NCI-H2196 (cell line): ENCODE measurements around the gene MAML3.

Experiments
- DNase-seq: peaks from one replicate; lab custom pipeline; 2025; ENCODE audit not compliant: unreplicated experiment; lab: John Stamatoyannopoulos, UW

The MAML3 gene

GRCh38 chr4:140048419-140048995 lies 105.5 kb downstream of the MAML3 start:
- no peak for DNase-seq

- DNase-seq = no peak
These were observed 106.2 kb downstream of the MAML3 start for GRCh38 chr4:140047786-140048185.

GRCh38 chr4:140047017-140047640 lies 106.9 kb downstream of the MAML3 start:
- peak; percentile 12 for DNase-seq

- DNase-seq = no peak
These were observed 107.4 kb downstream of the MAML3 start for GRCh38 chr4:140046543-140046942.

GRCh38 chr4:140046016-140046415 lies 108.0 kb downstream of the MAML3 start:
- DNase-seq = no peak

GRCh38 chr4:140044337-140044902 lies 109.6 kb downstream of the MAML3 start:
- DNase-seq = no peak

GRCh38 chr4:140042634-140043033 lies 111.3 kb downstream of the MAML3 start:
- no peak for DNase-seq

- no peak for DNase-seq
These were observed 115.9 kb downstream of the MAML3 start for GRCh38 chr4:140038031-140038533.

GRCh38 chr4:140037353-140038030 lies 116.5 kb downstream of the MAML3 start:
- no peak for DNase-seq

GRCh38 chr4:140031706-140032105 lies 122.3 kb downstream of the MAML3 start:
- DNase-seq = no peak

- no peak for DNase-seq
These were observed 122.9 kb downstream of the MAML3 start for GRCh38 chr4:140031061-140031460.

- no peak for DNase-seq
These were observed 125.1 kb downstream of the MAML3 start for GRCh38 chr4:140028676-140029517.

GRCh38 chr4:140028101-140028500 lies 125.9 kb downstream of the MAML3 start:
- DNase-seq = no peak

- no peak for DNase-seq
These were observed 126.9 kb downstream of the MAML3 start for GRCh38 chr4:140027101-140027500.

- no peak for DNase-seq
These were observed 128.5 kb downstream of the MAML3 start for GRCh38 chr4:140025470-140025869.

- no peak for DNase-seq
These were observed 133.3 kb downstream of the MAML3 start for GRCh38 chr4:140020457-140021361.

GRCh38 chr4:140019619-140020347 lies 134.2 kb downstream of the MAML3 start:
- peak; percentile 11 for DNase-seq

- DNase-seq = no peak
These were observed 134.9 kb downstream of the MAML3 start for GRCh38 chr4:140018931-140019618.

- no peak for DNase-seq
These were observed 139.7 kb downstream of the MAML3 start for GRCh38 chr4:140014284-140014683.
